ENCODE data around the gene PLA2G2A. TPM values are rescaled to one million over a fixed set of nuclear protein-coding genes. Genes with fewer than 3 reads are reported as not detected.
"Not testable (repeated sequence)": the region's sequence is repeated elsewhere in the genome, so short reads cannot be mapped to it uniquely, and the experiment has no call there.

The PLA2G2A gene
- total and polyA plus RNA-seq, 9 of the 15 experiments (the other 6 are each of a cell fraction or from before 2014, with no cell fraction given) = not detected

- no peak for TF ChIP-seq ZFP91 (CRISPR knock-in tag; IDR thresholded peaks at IDR 0.05)
- peak; percentile 49; the same call in 1 of the 2 replicates for TF ChIP-seq GABPA (tag; conservative IDR thresholded peaks at IDR 0.05; ENCODE audit: low read depth)
- peak in 1 of 2 experiments; percentile 33; a peak in 1 of 4 replicates for TF ChIP-seq FOXK2 (conservative IDR thresholded peaks at IDR 0.05 in 1 of 2, IDR thresholded peaks at IDR 0.05 in 1 of 2; ENCODE audit: low read depth in 2 of 2)
These were observed 29.0 kb upstream of the PLA2G2A start (continued) for GRCh38 chr1:20008391-20008841.

GRCh38 chr1:19998823-19999222 lies 19.4 kb upstream of the PLA2G2A start:
- H3K27ac ChIP-seq (ENCODE audit: extremely low read depth, low read depth, low read length); H3K4me1 ChIP-seq (replicated peaks in 1 of 2; ENCODE audit: control insufficient read depth in 2 of 2, insufficient read depth in 2 of 2, low read length in 2 of 2); BruUV-seq (replicated peaks); H3K36me3 ChIP-seq (ENCODE audit: control insufficient read depth, insufficient read depth, low read length); H4K20me1 ChIP-seq (replicated peaks; ENCODE audit: control insufficient read depth, insufficient read depth, low read length); H3K9me3 ChIP-seq (replicated peaks; ENCODE audit: control insufficient read depth, insufficient read depth, low read depth, low read length); CTCF ChIA-PET (ENCODE audit: low intra/inter-chr PET ratio); FAIRE-seq; POLR2A ChIA-PET; intact Hi-C loops (cut with micrococcal nuclease); ATAC-seq; H2AFZ ChIP-seq (ENCODE audit: low read depth, low read length); H3K4me3 ChIP-seq; H3K4me2 ChIP-seq (ENCODE audit: insufficient read depth, low read length); H3K9ac ChIP-seq (ENCODE audit: insufficient read depth in 1 of 2, low read depth in 2 of 2, low read length in 2 of 2); DNase-seq (ENCODE audit: extremely low read depth in 1 of 4, low spot score in 3 of 4); in situ Hi-C loops (cut with MboI); H3K79me2 ChIP-seq (ENCODE audit: control insufficient read depth, insufficient read depth, low read length); H3K27me3 ChIP-seq (ENCODE audit: control insufficient read depth in 2 of 2, insufficient read depth in 2 of 2, low read length in 2 of 2); H3K9me1 ChIP-seq (ENCODE audit: control insufficient read depth, insufficient read depth, low read length): not testable (repeated sequence)
- WGBS (ENCODE audit: insufficient coverage, low coverage, missing lambda C conversion rate) = 0% methylated on average over 3 of the region's 3 CpGs
- peak in 1 of 2 experiments; percentile 29; a peak in 1 of 4 replicates for TF ChIP-seq RAD21 (CRISPR knock-in tag; conservative IDR thresholded peaks at IDR 0.05 in 1 of 2, IDR thresholded peaks at IDR 0.05 in 1 of 2)
